GM12801 (cell line): ENCODE measurements around the gene KCNJ3.

ENCODE experiments used
- TF ChIP-seq, protein P1 (sequence below): IDR thresholded peaks from one replicate; pipeline ENCODE4 v1.5.1; 2011; ENCODE audit warnings: control low read depth; ENCODE audit not compliant: insufficient read length; ENCODE audit errors: extremely low read depth

Gene KCNJ3

DNA sequence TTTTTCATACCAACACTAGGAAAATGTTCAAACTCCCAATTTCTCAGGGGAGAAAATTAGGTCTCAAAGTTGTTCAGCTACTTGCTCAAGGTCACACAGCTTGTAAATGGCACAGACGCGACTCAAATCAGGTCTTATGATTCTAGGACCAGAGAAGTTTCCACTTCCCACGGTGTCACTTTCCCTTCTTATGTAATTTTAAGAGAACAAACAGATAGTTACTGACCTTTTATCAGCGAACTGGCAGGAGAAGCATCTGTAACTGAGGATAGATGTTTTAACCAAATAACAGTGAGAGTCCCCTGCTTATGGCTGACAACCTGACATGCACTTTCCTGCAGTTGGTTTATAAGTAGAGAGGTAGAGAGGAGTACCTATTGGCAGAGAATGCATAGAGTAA is 2.1 kb upstream of the KCNJ3 start:
- TF ChIP-seq, protein P1, sequence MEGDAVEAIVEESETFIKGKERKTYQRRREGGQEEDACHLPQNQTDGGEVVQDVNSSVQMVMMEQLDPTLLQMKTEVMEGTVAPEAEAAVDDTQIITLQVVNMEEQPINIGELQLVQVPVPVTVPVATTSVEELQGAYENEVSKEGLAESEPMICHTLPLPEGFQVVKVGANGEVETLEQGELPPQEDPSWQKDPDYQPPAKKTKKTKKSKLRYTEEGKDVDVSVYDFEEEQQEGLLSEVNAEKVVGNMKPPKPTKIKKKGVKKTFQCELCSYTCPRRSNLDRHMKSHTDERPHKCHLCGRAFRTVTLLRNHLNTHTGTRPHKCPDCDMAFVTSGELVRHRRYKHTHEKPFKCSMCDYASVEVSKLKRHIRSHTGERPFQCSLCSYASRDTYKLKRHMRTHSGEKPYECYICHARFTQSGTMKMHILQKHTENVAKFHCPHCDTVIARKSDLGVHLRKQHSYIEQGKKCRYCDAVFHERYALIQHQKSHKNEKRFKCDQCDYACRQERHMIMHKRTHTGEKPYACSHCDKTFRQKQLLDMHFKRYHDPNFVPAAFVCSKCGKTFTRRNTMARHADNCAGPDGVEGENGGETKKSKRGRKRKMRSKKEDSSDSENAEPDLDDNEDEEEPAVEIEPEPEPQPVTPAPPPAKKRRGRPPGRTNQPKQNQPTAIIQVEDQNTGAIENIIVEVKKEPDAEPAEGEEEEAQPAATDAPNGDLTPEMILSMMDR = no peak

DNA sequence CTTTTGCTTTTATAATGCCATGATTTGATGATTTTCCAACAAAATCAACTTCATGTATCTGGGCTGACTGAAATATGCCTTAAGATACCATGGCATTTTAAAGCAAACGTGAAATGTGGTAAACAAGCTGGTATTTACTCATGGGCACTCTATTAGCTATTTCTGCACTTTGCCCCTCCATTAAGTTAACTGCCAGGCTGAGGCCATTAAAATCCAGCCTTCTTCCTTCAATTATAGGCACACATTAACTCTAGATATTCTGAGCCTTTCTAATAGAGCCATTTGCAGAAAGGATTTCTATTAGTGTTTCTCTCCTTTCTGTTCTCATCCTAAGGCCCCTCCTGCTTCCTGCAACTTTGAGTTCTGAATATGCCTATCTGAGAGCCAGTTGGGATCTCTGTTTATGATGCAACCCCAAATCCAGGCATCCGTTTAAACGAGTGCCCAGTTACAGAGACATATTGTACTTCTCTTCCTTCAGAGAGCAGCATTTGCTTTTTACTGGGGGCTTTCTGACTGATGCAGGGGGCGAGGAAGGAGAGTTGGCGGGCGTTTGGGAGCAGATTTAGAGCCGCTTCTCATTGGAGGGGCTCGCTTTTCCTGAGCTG is 1.6 kb upstream of the KCNJ3 start:
- TF ChIP-seq, protein P1 = no peak

DNA sequence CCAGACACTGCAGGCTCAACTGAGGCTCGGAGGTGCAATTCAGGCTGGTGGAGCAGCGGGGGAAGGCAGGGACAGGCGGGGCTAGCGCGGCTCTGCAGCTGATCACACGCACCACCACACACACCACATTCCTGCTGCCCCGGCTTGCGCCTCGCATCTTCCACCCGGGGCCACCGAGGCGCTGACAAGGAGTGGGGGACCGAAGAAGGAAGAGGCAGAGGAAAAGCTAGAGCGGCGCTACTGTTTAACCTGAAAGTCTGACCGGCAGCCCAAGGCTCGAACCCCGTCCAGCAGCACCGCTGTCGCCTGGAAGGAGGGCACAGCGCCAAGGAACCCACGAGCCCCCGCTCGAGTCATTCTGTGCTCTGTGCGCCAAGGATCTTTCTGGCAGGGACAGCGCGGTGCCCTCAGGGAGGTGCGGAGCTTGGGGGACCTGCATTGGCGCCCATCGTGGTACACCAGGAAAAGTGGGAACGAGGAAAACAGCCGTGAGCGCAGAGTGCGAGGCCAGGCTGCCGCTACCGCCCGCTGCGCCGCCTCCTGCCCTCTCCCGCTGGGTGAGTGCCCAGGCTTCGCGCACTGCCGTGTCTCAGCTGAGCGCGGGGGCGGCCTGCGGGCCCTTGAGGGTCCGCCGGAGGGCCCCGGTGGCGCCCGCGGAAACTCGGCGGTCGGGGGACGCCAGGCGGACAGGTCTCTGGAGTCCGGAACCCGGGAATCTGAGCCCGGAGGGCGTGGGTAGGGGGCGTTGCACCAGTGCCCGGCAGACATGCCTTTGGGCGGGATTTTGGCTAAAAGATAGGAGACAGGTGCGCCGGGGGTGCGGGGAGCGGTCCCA is 860 bp upstream of the KCNJ3 start:
- TF ChIP-seq, protein P1 = no peak

DNA sequence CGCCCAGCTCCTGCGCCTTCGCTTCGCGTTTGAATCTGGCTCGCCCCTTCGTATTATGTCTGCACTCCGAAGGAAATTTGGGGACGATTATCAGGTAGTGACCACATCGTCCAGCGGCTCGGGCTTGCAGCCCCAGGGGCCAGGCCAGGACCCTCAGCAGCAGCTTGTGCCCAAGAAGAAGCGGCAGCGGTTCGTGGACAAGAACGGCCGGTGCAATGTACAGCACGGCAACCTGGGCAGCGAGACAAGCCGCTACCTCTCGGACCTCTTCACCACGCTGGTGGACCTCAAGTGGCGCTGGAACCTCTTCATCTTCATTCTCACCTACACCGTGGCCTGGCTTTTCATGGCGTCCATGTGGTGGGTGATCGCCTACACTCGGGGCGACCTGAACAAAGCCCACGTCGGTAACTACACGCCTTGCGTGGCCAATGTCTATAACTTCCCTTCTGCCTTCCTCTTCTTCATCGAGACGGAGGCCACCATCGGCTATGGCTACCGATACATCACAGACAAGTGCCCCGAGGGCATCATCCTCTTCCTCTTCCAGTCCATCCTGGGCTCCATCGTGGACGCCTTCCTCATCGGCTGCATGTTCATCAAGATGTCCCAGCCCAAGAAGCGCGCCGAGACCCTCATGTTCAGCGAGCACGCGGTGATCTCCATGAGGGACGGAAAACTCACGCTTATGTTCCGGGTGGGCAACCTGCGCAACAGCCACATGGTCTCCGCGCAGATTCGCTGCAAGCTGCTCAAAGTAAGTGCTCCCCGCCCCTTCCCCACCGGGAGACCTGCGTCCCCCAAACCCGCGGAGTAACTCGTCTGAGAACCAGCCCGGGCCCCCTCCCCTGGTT is 453 bp downstream of the KCNJ3 start:
- TF ChIP-seq, protein P1 = no peak

DNA sequence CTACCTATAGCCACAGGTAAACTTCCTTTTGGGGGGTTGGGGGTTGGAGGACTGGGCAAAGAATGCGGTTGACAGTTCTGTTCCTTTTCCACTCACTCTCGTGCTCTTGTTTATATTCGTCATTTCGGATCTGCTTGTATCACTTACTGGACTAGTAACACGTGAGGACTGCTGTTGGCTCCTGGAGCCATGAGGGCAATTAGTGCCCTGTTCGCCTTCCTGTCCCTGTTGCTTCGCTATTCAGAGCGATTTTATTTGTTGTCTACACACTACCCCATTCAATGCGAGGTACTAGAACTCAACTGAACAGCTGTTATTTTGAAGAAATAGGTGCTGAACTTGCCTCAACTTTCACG is 1.1 kb downstream of the KCNJ3 start:
- TF ChIP-seq, protein P1 = no peak

DNA sequence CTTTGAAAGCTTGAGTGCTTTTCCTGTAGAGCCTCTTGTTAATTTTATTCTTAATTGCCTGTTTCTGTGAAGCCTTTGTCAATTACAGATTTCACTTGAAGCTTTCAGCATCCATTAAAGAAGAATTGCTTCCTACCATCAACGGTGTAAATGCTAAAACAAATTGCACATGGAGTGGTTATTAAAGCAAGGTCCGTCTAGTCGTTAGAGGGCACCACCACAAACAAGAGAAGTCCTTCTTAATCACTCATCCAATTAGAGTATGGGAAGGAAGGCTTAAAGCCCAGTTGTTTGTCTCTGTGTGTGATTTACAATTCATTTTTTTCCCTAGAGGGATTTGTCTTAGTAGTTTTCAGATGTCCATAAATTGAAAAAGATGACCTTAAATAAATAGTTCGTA is 1.6 kb downstream of the KCNJ3 start:
- TF ChIP-seq, protein P1 = no peak

DNA sequence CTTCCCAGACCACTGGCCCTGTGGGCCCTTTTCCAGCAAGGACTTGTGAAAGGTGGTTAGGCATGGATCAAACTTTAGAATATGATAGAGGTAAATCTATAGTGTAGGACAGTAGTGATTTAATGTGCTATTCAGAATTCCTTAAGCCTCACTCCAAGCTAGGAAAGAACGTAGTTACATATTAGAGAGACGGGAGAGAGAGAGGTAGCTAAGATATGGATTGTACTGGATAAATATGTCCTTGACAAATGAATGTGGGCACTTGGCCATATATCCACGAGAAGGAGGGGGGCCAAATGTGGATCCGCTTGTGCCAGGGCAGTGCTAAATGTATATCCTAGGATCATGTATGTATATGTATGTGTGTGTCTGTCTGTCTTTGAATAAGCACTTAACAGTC is 6.5 kb downstream of the KCNJ3 start:
- TF ChIP-seq, protein P1 = no peak
